Endodermal cell (in vitro differentiated cells): ENCODE results near the gene MAP2K6. TPM values are rescaled to one million over a fixed set of nuclear protein-coding genes. Genes with fewer than 3 reads are reported as not detected.

Experiments
- DNase-seq: peaks from one replicate; pipeline ENCODE4 v3.0.0-alpha.2; 2017
- H3K27ac ChIP-seq: 2 replicates; pipeline ENCODE4 v1.5.1; 2013; ENCODE audit warnings: mild to moderate bottlenecking, low read depth, low read length, moderate library complexity
- H3K27me3 ChIP-seq: 2 replicates; pipeline ENCODE4 v1.6.1; 2013; ENCODE audit warnings: mild to moderate bottlenecking, low read length, moderate library complexity; ENCODE audit not compliant: insufficient read depth, control insufficient read depth, poor library complexity, severe bottlenecking
- H3K36me3 ChIP-seq: 2 replicates; pipeline ENCODE4 v1.7.0; 2013; ENCODE audit warnings: mild to moderate bottlenecking, low read length, moderate library complexity; ENCODE audit not compliant: control insufficient read depth, insufficient read depth
- H3K4me1 ChIP-seq: one replicate; pipeline ENCODE4 v1.7.0; 2013; ENCODE audit warnings: low read length; ENCODE audit not compliant: control insufficient read depth, insufficient read depth
- H3K4me3 ChIP-seq: 2 replicates; pipeline ENCODE4 v1.5.1; 2013; ENCODE audit warnings: mild to moderate bottlenecking, low read length, moderate library complexity
- H3K9ac ChIP-seq: 2 replicates; pipeline ENCODE4 v1.6.1; 2013; ENCODE audit warnings: mild to moderate bottlenecking, low read length, moderate library complexity; ENCODE audit not compliant: poor library complexity, severe bottlenecking; ENCODE audit errors: extremely low read depth
- H3K9me3 ChIP-seq: 2 replicates; pipeline ENCODE4 v1.6.1; 2013; ENCODE audit warnings: mild to moderate bottlenecking, low read length, moderate library complexity; ENCODE audit not compliant: control insufficient read depth
- H3K27ac Mint-ChIP-seq: 2 replicates; pipeline ENCODE4 v1.8.0; 2020; ENCODE audit warnings: mixed read lengths
- H3K27me3 Mint-ChIP-seq: 2 replicates; pipeline ENCODE4 v1.8.0; 2021; ENCODE audit warnings: mild to moderate bottlenecking, mixed read lengths; ENCODE audit not compliant: insufficient read depth
- H3K36me3 Mint-ChIP-seq: 2 replicates; pipeline ENCODE4 v1.8.0; 2020; ENCODE audit warnings: low read depth, mixed read lengths
- H3K4me1 Mint-ChIP-seq: 2 replicates; pipeline ENCODE4 v1.8.0; 2020; ENCODE audit warnings: mixed read lengths
- H3K4me3 Mint-ChIP-seq: 2 replicates; pipeline ENCODE4 v1.8.0; 2020; ENCODE audit warnings: mild to moderate bottlenecking, moderate library complexity, mixed read lengths
- H3K9me3 Mint-ChIP-seq: 2 replicates; pipeline ENCODE4 v1.8.0; 2020; ENCODE audit warnings: mild to moderate bottlenecking, mixed read lengths
- CTCF ChIP-seq: fragments of 200-600 bp; sonication (generic); conservative IDR thresholded peaks from 2 replicates; pipeline ENCODE4 v1.5.0; 2021; ENCODE audit warnings: antibody characterized with exemption, mild to moderate bottlenecking
- WGBS, 2 experiments: methylation state at CpG; one replicate each; pipeline versions ENCODE4 v1.1.5 to v1.1.7; 2013; ENCODE audit warnings: missing lambda C conversion rate in 2 of 2, mixed read lengths in 1 of 2; ENCODE audit not compliant: insufficient coverage in 1 of 2, insufficient read length in 1 of 2; 5-methylcytosine and 5-hydroxymethylcytosine counted together
- total RNA-seq, 2 donors: library from RNA; stranded (reverse); fragmentation: NEBNext Ultra II Directional in 1 of 2; extraction: Animal tissue kit (Norgen Biotek cat#: 25700) in 1 of 2; gene quantifications; 2 replicates in 1 of 2; 3 replicates in 1 of 2; pipeline ENCODE4 v1.2.1, GENCODE V29; 2021

The MAP2K6 gene
- total RNA-seq, 2 donors from 2014 or later, result 42.2 to 55.3 TPM

- H3K27ac Mint-ChIP-seq, result no peak overlapping the region
- Histone ChIP-seq H3K27ac (no peak overlapping the region), H3K4me1 (no peaks in the 10 kb centered on the region), H3K36me3 (no peaks in the 10 kb centered on the region), H3K4me3 (no peak overlapping the region), H3K9ac (no peak overlapping the region), H3K9me3 (no peaks in the 10 kb centered on the region), H3K27me3 (no peaks in the 10 kb centered on the region)
- TF ChIP-seq CTCF, result no peak
- H3K36me3 Mint-ChIP-seq, result peaks cover 2% of the 10 kb centered on the region
- H3K27me3 Mint-ChIP-seq, result no peaks in the 10 kb centered on the region
- no peak for DNase-seq
- H3K4me3 Mint-ChIP-seq, result no peak overlapping the region
- H3K9me3 Mint-ChIP-seq, result no peaks in the 10 kb centered on the region
- 95 to 100% methylated on average over 1 to 3 of the region's 3 CpGs for WGBS, 2 experiments
- H3K4me1 Mint-ChIP-seq, result peaks cover 39% of the 10 kb centered on the region
Observed at GRCh38 chr17:69431835-69432234, 17.3 kb downstream of the MAP2K6 start.

GRCh38 chr17:69433093-69433492 lies 18.6 kb downstream of the MAP2K6 start:
- Mint-ChIP-seq H3K4me1 (peaks cover 35% of the 10 kb centered on the region), H3K36me3 (peaks cover 2% of the 10 kb centered on the region), H3K9me3 (no peaks in the 10 kb centered on the region), H3K27ac (no peak overlapping the region), H3K27me3 (no peaks in the 10 kb centered on the region), H3K4me3 (no peak overlapping the region)
- H3K27ac ChIP-seq, result no peak overlapping the region
- TF ChIP-seq CTCF, result no peak
- no peak overlapping the region for H3K9ac ChIP-seq
- WGBS, 2 experiments, result 92 to 96% methylated on average over 2 to 3 of the region's 3 CpGs
- no peaks in the 10 kb centered on the region for H3K36me3 ChIP-seq
- no peak for DNase-seq
- H3K9me3 ChIP-seq, result no peaks in the 10 kb centered on the region
- H3K27me3 ChIP-seq, result no peaks in the 10 kb centered on the region
- H3K4me3 ChIP-seq, result no peak overlapping the region
- H3K4me1 ChIP-seq, result no peaks in the 10 kb centered on the region

GRCh38 chr17:69434164-69434579 lies 19.7 kb downstream of the MAP2K6 start:
- Mint-ChIP-seq H3K9me3 (no peaks in the 10 kb centered on the region), H3K27me3 (no peaks in the 10 kb centered on the region), H3K36me3 (peaks cover 5% of the 10 kb centered on the region), H3K4me3 (no peak overlapping the region), H3K4me1 (peaks cover 35% of the 10 kb centered on the region), H3K27ac (no peak overlapping the region)
- H3K27ac ChIP-seq, result no peak overlapping the region
- TF ChIP-seq CTCF, result no peak
- H3K9ac ChIP-seq, result no peak overlapping the region
- no peaks in the 10 kb centered on the region for H3K36me3 ChIP-seq
- no peak overlapping the region for H3K4me3 ChIP-seq
- H3K27me3 ChIP-seq, result no peaks in the 10 kb centered on the region
- DNase-seq, result no peak
- H3K4me1 ChIP-seq, result no peaks in the 10 kb centered on the region
- no peaks in the 10 kb centered on the region for H3K9me3 ChIP-seq
- 85 to 87% methylated on average over 2 to 3 of the region's 3 CpGs for WGBS, 2 experiments
